Measurements from ENCODE around the gene TTC28. TPM values are rescaled to one million over a fixed set of nuclear protein-coding genes. Genes with fewer than 3 reads are reported as not detected.
"Not testable (repeated sequence)": the region's sequence is repeated elsewhere in the genome, so short reads cannot be mapped to it uniquely, and the experiment has no call there.

TTC28 gene
- polyA plus RNA-seq, 6 donors from 2014 or later = 2.2 to 5.0 (median 2.9) TPM

GRCh38 chr22:28222976-28223745, 456.5 kb downstream of the TTC28 start:
- H3K4me1 Mint-ChIP-seq = no peaks in the 10 kb centered on the region
- no peak for DNase-seq
- no peaks in the 10 kb centered on the region for H3K9me3 Mint-ChIP-seq
- peaks cover 0 to 6% (median 4%) of the 10 kb centered on the region in 3 donors for H3K27me3 Mint-ChIP-seq
- H3K36me3 Mint-ChIP-seq = no peaks in the 10 kb centered on the region
- ATAC-seq (ENCODE audit: low read depth in 2 of 2) = no peak
- H3K27ac Mint-ChIP-seq = no peak overlapping the region
- no peak overlapping the region for H3K4me3 Mint-ChIP-seq

- H3K4me1 Mint-ChIP-seq = no peaks in the 10 kb centered on the region
- H3K27ac Mint-ChIP-seq = no peak overlapping the region
- H3K27me3 Mint-ChIP-seq = peaks cover 0 to 6% (median 0%) of the 10 kb centered on the region in 3 donors
- ATAC-seq (ENCODE audit: low read depth in 2 of 2) (no peak), DNase-seq (no peak)
- no peaks in the 10 kb centered on the region for H3K9me3 Mint-ChIP-seq
- no peak overlapping the region for H3K4me3 Mint-ChIP-seq
- H3K36me3 Mint-ChIP-seq = no peaks in the 10 kb centered on the region
Measured at GRCh38 chr22:28222571-28222970, 457.1 kb downstream of the TTC28 start.

DNA sequence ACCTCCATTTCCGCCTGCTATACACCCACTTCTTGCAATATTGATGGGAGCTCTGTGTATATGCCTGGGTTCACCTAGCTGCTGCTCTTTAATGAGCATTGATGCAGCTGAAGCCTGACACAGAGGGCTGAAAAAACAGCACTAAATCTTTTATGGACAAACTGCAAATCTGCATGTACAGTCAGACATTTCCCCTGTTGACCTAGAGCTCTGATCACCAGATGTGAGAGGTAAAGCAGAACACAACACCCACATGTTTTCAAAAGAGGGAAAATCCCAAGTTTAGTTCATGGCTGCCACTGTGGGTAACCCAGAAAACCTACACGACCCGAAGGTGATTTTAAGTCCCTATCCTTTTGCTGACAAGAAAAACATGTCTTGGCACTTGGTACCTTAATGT, 457.6 kb downstream of the TTC28 start:
- H3K4me1 Mint-ChIP-seq = no peaks in the 10 kb centered on the region
- no peak overlapping the region for H3K27ac Mint-ChIP-seq
- ATAC-seq (ENCODE audit: low read depth in 2 of 2) (no peak), DNase-seq (no peak)
- no peak overlapping the region for H3K4me3 Mint-ChIP-seq
- no peaks in the 10 kb centered on the region for H3K36me3 Mint-ChIP-seq
- peaks cover 0 to 6% (median 0%) of the 10 kb centered on the region in 3 donors for H3K27me3 Mint-ChIP-seq
- H3K9me3 Mint-ChIP-seq = no peaks in the 10 kb centered on the region

DNA sequence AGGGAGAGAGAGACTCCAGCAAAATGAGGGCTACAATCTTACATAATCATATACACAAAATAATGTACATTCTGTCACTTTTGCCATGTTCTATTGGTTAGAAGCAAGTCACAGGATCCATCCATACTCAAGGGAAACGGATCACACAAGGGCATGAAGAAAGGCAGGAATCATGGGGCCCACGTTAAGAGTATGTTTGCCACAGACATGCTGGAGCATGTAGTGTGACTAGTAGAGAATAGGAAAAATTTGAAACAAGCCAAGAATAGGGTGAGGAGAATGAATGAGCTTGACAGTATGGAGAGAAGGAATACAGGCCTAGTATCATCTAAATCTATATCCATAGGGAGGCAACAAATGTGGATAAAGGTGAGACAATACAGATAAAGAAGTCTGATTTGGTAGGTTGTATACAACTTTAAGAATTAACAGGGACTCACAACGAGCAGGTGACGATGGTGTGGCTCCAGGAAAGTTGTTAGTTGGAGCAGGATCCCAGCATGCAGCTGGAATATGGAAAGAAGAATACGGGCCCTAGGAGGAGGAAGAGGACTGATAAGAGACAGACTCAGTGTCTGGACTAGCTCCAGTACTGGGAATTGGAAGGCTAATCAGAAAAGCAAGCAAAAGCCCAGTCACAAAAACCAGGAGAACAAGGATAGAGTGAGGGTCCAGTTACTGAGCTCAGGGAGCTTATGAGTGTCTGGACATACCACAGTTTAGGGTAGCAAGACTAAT, 458.8 kb downstream of the TTC28 start:
- ATAC-seq (ENCODE audit: low read depth in 2 of 2) (no peak), DNase-seq (no peak)
- Mint-ChIP-seq H3K4me3 (no peak overlapping the region), H3K4me1 (no peaks in the 10 kb centered on the region), H3K36me3 (no peaks in the 10 kb centered on the region), H3K9me3 (no peaks in the 10 kb centered on the region), H3K27me3 (no peaks in the 10 kb centered on the region), H3K27ac (no peak overlapping the region)

DNA sequence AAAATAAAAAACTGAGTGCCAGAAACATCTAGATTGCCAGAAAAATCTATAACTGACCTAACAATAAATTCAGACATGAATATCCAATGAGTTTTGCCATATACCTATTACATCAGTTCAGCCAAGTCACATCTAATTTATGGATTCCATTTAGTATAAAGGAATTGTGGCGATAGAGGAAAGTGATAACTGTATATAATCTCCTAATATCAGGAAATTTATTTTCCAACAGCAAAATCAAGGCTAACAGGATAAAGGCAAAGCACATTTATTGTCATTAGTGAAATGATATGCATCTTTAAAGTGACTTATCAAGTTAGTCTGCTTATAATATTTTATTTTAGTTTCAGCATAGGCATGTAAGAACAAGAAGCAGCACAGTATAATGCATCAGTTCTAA, 462.4 kb downstream of the TTC28 start:
- H3K36me3 Mint-ChIP-seq = no peaks in the 10 kb centered on the region
- H3K4me1 Mint-ChIP-seq = no peaks in the 10 kb centered on the region
- DNase-seq = no peak
- H3K9me3 Mint-ChIP-seq = peaks cover 0 to 9% (median 0%) of the 10 kb centered on the region in 7 donors
- ATAC-seq (ENCODE audit: low read depth in 2 of 2) = no peak
- H3K27ac Mint-ChIP-seq = no peak overlapping the region
- H3K27me3 Mint-ChIP-seq = peaks cover 0 to under 1% (median 0%) of the 10 kb centered on the region in 3 donors
- H3K4me3 Mint-ChIP-seq = no peak overlapping the region

DNA sequence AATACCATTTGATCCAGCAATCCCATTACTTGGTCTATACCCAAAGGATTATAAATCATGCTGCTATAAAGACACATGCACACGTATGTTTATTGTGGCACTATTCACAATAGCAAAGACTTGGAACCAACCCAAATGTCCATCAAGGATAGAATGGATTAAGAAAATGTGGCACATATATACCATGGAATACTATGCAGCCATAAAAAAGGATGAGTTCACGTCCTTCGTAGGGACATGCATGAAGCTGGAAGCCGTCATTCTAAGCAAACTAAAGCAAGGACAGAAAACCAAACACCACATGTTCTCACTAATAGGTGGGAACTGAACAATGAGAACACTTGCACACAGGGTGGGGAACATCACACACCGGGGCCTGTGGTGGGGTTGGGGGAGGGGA, 464.9 kb downstream of the TTC28 start:
- DNase-seq; H3K27ac Mint-ChIP-seq; H3K4me3 Mint-ChIP-seq; ATAC-seq (ENCODE audit: low read depth in 2 of 2); H3K4me1 Mint-ChIP-seq: not testable (repeated sequence)
- Mint-ChIP-seq H3K27me3 (peaks cover 0 to 20% (median 9%) of the 10 kb centered on the region in 3 donors), H3K36me3 (peaks cover 5 to 17% of the 10 kb centered on the region in 2 donors), H3K9me3 (peaks cover 8 to 25% (median 17%) of the 10 kb centered on the region in 7 donors)

DNA sequence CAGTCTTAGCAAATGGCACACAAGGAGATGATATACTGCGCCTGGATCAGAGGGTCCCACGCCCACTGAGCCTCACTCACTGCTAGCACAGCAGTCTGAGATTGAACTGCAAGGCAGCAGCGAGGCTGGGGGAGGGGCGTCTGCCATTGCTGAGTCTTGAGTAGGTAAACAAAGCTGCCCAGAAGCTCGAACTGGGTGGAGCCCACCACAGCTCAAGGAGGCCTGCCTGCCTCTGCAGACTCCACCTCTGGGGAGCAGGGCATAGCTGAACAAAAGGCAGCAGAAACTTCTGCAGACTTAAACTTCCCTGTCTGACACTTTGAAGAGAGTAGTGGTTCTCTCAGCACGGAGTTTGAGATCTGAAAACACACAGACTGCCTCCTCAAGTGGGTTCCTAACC, 470.2 kb downstream of the TTC28 start:
- H3K4me1 Mint-ChIP-seq; DNase-seq; H3K27ac Mint-ChIP-seq; ATAC-seq (ENCODE audit: low read depth in 2 of 2); H3K4me3 Mint-ChIP-seq: not testable (repeated sequence)
- H3K27me3 Mint-ChIP-seq = peaks cover 0 to 22% (median 9%) of the 10 kb centered on the region in 3 donors
- peaks cover 8 to 25% (median 17%) of the 10 kb centered on the region in 7 donors for H3K9me3 Mint-ChIP-seq
- H3K36me3 Mint-ChIP-seq = peaks cover 5 to 17% of the 10 kb centered on the region in 2 donors

- ATAC-seq (ENCODE audit: low read depth in 2 of 2) (no peak), DNase-seq (no peak)
- Mint-ChIP-seq H3K27me3 (peaks cover 0 to 22% (median 9%) of the 10 kb centered on the region in 3 donors), H3K4me1 (no peaks in the 10 kb centered on the region), H3K4me3 (no peak overlapping the region), H3K36me3 (peaks cover 5 to 17% of the 10 kb centered on the region in 2 donors), H3K27ac (no peak overlapping the region), H3K9me3 (peaks cover 8 to 22% (median 17%) of the 10 kb centered on the region in 7 donors)
Measured at GRCh38 chr22:28208787-28209186, 470.9 kb downstream of the TTC28 start.

DNA sequence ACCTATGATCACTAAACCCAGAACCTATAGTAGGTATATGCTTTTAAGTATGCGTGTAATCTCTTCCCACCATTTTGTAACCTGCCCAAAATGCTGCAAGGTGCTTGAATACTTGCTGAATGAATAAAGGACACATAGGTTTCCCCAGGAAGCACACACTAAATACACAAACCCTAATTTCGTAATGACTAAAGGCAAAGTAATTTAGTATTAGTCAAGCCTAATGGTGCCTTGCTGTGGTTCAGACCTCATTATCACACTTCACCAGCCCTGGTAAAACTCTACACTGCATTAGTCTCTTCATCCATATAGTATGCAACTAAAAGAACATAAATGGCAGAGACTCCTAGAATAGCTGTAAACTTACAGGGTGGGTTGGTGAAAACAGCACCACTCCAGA, 471.6 kb downstream of the TTC28 start:
- DNase-seq = no peak
- H3K4me1 Mint-ChIP-seq = no peaks in the 10 kb centered on the region
- no peak overlapping the region for H3K27ac Mint-ChIP-seq
- peaks cover 0 to 22% (median 9%) of the 10 kb centered on the region in 3 donors for H3K27me3 Mint-ChIP-seq
- ATAC-seq (ENCODE audit: low read depth in 2 of 2) = no peak
- H3K9me3 Mint-ChIP-seq = peaks cover 8 to 22% (median 15%) of the 10 kb centered on the region in 7 donors
- H3K36me3 Mint-ChIP-seq = peaks cover 5 to 17% of the 10 kb centered on the region in 2 donors
- no peak overlapping the region for H3K4me3 Mint-ChIP-seq

- Mint-ChIP-seq H3K27me3 (peaks cover 0 to 22% (median 9%) of the 10 kb centered on the region in 3 donors), H3K4me3 (no peak overlapping the region), H3K4me1 (no peaks in the 10 kb centered on the region), H3K9me3 (peaks cover 8 to 22% (median 15%) of the 10 kb centered on the region in 7 donors), H3K27ac (no peak overlapping the region), H3K36me3 (peaks cover 5 to 17% of the 10 kb centered on the region in 2 donors)
- DNase-seq = no peak
- no peak for ATAC-seq (ENCODE audit: low read depth in 2 of 2)
Measured at GRCh38 chr22:28207281-28208030, 472.2 kb downstream of the TTC28 start.

DNA sequence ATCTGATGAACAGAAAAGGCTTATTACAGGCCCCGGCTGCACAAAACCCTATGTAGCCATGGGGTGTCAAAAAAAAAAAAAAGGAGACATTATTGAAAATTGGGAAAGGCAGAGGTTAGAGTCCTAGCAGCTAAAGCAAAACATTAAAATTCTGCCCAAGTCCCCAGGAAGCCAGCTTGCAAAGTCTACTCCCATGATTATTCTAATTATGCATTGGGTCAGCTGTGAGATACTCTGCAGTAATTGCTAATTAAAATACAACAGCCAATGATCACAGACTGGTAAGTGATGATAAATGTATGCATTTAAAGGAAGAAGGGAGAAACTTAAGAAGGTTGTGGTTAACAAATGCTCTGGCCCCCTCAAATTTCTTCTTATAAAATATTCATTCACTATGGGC, 473.7 kb downstream of the TTC28 start:
- no peaks in the 10 kb centered on the region for H3K4me1 Mint-ChIP-seq
- H3K27me3 Mint-ChIP-seq = peaks cover 0 to 8% (median 0%) of the 10 kb centered on the region in 3 donors
- ATAC-seq (ENCODE audit: low read depth in 2 of 2) = no peak

DNA sequence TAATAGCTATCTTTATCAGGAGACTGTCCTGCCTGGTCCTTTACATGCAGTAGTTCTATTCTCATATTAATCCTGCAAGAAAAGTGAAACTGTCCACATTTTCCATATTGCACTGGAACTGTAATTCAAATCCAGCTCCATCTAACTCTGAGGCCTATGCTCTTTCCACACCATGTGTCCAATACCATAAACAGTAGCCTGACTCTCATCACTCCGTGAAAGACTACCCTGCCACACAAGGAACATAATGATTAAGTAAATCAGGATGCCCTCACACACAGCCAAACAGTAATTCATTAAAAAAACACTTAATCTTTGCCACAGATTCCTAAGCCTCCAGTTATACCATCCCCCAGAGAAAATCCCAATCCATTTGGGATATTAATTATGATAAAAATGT, 475.3 kb downstream of the TTC28 start:
- Mint-ChIP-seq H3K9me3 (no peaks in the 10 kb centered on the region), H3K27ac (no peak overlapping the region), H3K4me1 (no peaks in the 10 kb centered on the region), H3K27me3 (no peaks in the 10 kb centered on the region), H3K36me3 (no peaks in the 10 kb centered on the region), H3K4me3 (no peak overlapping the region)
- DNase-seq (no peak), ATAC-seq (ENCODE audit: low read depth in 2 of 2) (no peak)

More for the DNA sequence above, 473.7 kb downstream of the TTC28 start:
- Mint-ChIP-seq H3K27ac (peak overlapping the region in 1 of 6 donors; percentile 12), H3K4me3 (no peak overlapping the region), H3K9me3 (peaks cover 3 to 12% (median 8%) of the 10 kb centered on the region in 7 donors), H3K36me3 (peaks cover 5 to 9% of the 10 kb centered on the region in 2 donors)
- DNase-seq = no peak

DNA sequence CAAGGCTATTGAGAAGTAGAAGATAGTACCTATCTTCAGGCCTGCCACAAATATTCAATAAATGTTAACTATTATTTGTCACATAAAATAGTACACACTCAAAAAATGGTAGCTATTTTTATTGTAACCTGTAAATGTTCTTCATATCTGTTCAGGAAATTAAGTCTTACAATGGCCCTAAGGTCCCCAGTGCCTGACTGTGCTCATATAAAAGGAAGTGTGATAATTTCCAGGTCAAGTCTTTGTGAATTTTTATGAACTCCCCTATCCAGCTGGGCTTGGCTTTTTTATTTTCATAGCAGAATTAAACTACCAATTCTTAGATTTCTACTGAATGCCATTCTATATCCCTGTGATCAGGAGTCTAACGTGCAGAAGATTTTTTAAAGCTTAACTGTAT, 476.4 kb downstream of the TTC28 start:
- Mint-ChIP-seq H3K36me3 (no peaks in the 10 kb centered on the region), H3K4me1 (no peaks in the 10 kb centered on the region), H3K4me3 (no peak overlapping the region), H3K9me3 (peaks cover 0 to 2% (median 0%) of the 10 kb centered on the region in 7 donors), H3K27ac (no peak overlapping the region), H3K27me3 (no peaks in the 10 kb centered on the region)
- ATAC-seq (ENCODE audit: low read depth in 2 of 2) (no peak), DNase-seq (no peak)
